HepG2 (cell line): ENCODE data around the gene SEMA7A. TPM values are rescaled to one million over a fixed set of nuclear protein-coding genes. Genes with fewer than 3 reads are reported as not detected.

Source experiments
- ATAC-seq: fragments of 200-7000 bp; cut with Tn5 transposase; 3 replicates; pipeline ENCODE4 v1.9.1; 2020; ENCODE audit warnings: mild to moderate bottlenecking, moderate library complexity
- BruUV-seq: library from RNA; stranded (reverse); fragments of 400-500 nt; replicated peaks from 2 replicates; lab custom pipeline; 2021; lab: Mats Ljungman, UMichigan
- CTCF ChIA-PET: fragments of 300-600 bp; formaldehyde crosslinking; extraction: SDS; loops from one replicate; lab custom pipeline; 2021; ENCODE audit warnings: low total read pairs, inconsistent platforms, low intra/inter-chr PET ratio; lab: Yijun Ruan, JAX
- POLR2A ChIA-PET: fragments of 350-600 bp; sonication (Branson Sonifier 250); formaldehyde crosslinking; loops from one replicate; lab custom pipeline; 2020; ENCODE audit warnings: antibody characterized with exemption, inconsistent platforms; lab: Yijun Ruan, JAX
- DNase-seq: peaks from one replicate; pipeline ENCODE4 v3.0.0-alpha.2; 2015; ENCODE audit warnings: low spot score
- FAIRE-seq: peaks from 3 replicates; lab custom pipeline; 2011; peaks lifted over from hg19 to GRCh38; lab: Jason Lieb, UNC
- H2AFZ ChIP-seq: one replicate; pipeline ENCODE4 v1.6.1; 2011; ENCODE audit warnings: low read length, inconsistent platforms
- H3K27ac ChIP-seq: fragments of 300-600 bp; 3 replicates; pipeline ENCODE4 v1.8.0; 2011; ENCODE audit warnings: mixed run types, mild to moderate bottlenecking, mixed read lengths, low read length, inconsistent platforms; ENCODE audit not compliant: insufficient read depth; ENCODE audit errors: extremely low read length
- H3K27me3 ChIP-seq, 2 experiments: fragments of 200-600 bp in 1 of 2; 2 replicates in 1 of 2; 3 replicates in 1 of 2; pipeline versions ENCODE4 v1.6.0 to v1.8.0; 2011; ENCODE audit warnings: low read length in 2 of 2, mild to moderate bottlenecking in 2 of 2, moderate library complexity in 2 of 2, inconsistent platforms in 1 of 2; ENCODE audit not compliant: insufficient read depth in 2 of 2, control insufficient read depth in 1 of 2
- H3K36me3 ChIP-seq, 2 experiments: fragments of 200-600 bp in 1 of 2; replicated peaks in 1 of 2; 2 replicates in 1 of 2; 3 replicates in 1 of 2; pipeline versions ENCODE4 v1.5.1 to v1.8.0; 2011; ENCODE audit warnings: low read length in 2 of 2, inconsistent platforms in 1 of 2; ENCODE audit not compliant: insufficient read depth in 2 of 2, control insufficient read depth in 1 of 2
- H3K4me1 ChIP-seq: 2 replicates; pipeline ENCODE4 v1.5.1; 2012; ENCODE audit warnings: low read length, inconsistent platforms; ENCODE audit not compliant: insufficient read depth
- H3K4me2 ChIP-seq: 2 replicates; pipeline ENCODE4 v1.6.0; 2011; ENCODE audit warnings: low read depth, low read length, inconsistent platforms
- H3K4me3 ChIP-seq, 3 experiments: fragments of 200-600 bp in 1 of 3; sonication (generic), shearing (Covaris generic) in 1 of 3; replicated peaks in 1 of 3; 2 replicates each; pipeline ENCODE4 v1.5.1; 2011 to 2016; ENCODE audit warnings: low read length in 3 of 3, inconsistent platforms in 2 of 3, low read depth in 2 of 3, mild to moderate bottlenecking in 2 of 3, control low read depth in 1 of 3, mixed read lengths in 1 of 3; ENCODE audit not compliant: insufficient read depth in 1 of 3
- H3K79me2 ChIP-seq: one replicate; pipeline ENCODE4 v1.6.1; 2011; ENCODE audit warnings: low read length, inconsistent platforms; ENCODE audit not compliant: insufficient read depth
- H3K9ac ChIP-seq: 2 replicates; pipeline ENCODE4 v1.6.0; 2011; ENCODE audit warnings: mild to moderate bottlenecking, low read depth, low read length, inconsistent platforms; ENCODE audit not compliant: insufficient read depth
- H3K9me3 ChIP-seq: 2 replicates; pipeline ENCODE4 v1.5.1; 2012; ENCODE audit warnings: mild to moderate bottlenecking, low read length
- H4K20me1 ChIP-seq: 2 replicates; pipeline ENCODE4 v1.6.0; 2011; ENCODE audit warnings: inconsistent platforms, mild to moderate bottlenecking, low read length, moderate library complexity; ENCODE audit not compliant: insufficient read depth
- ARNT2 ChIP-seq: sonication (generic); formaldehyde crosslinking; IDR thresholded peaks from 2 replicates; pipeline ENCODE4 v1.8.0; 2022; ENCODE audit warnings: mild to moderate bottlenecking, low read depth, missing genetic modification reagents, moderate library complexity
- ARNTL ChIP-seq: sonication (generic); formaldehyde crosslinking; IDR thresholded peaks from 2 replicates; pipeline ENCODE4 v1.4.0; 2020; ENCODE audit warnings: mild to moderate bottlenecking, missing genetic modification reagents
- CEBPG ChIP-seq: IDR thresholded peaks from 2 replicates; pipeline ENCODE4 v1.6.1; 2016
- DR1 ChIP-seq: sonication (generic); formaldehyde crosslinking; IDR thresholded peaks from 2 replicates; pipeline ENCODE4 v1.8.0; 2021; ENCODE audit warnings: mild to moderate bottlenecking, missing genetic modification reagents, inconsistent platforms
- IKZF5 ChIP-seq: IDR thresholded peaks from 2 replicates; pipeline ENCODE4 v1.6.1; 2018; ENCODE audit warnings: missing genetic modification reagents, mild to moderate bottlenecking, missing compliant biosample characterization
- KDM3A ChIP-seq: IDR thresholded peaks from 2 replicates; pipeline ENCODE4 v1.6.1; 2018; ENCODE audit warnings: low read depth, missing compliant biosample characterization
- MED1 ChIP-seq: sonication (generic); formaldehyde crosslinking; IDR thresholded peaks from 2 replicates; pipeline ENCODE4 v1.4.0; 2020; ENCODE audit warnings: missing genetic modification reagents
- TCF7 ChIP-seq: sonication (generic); IDR thresholded peaks from 2 replicates; pipeline ENCODE4 v1.6.1; 2016; ENCODE audit warnings: antibody characterized with exemption, low read depth
- ZNF136 ChIP-seq: sonication (generic); formaldehyde crosslinking; IDR thresholded peaks from 2 replicates; pipeline ENCODE4 v1.8.1; 2022; ENCODE audit warnings: low read depth, mild to moderate bottlenecking, moderate library complexity, missing genetic modification reagents
- ZNF296 ChIP-seq: sonication (generic); formaldehyde crosslinking; conservative IDR thresholded peaks from 2 replicates; pipeline ENCODE4 v1.5.0; 2020; ENCODE audit warnings: mild to moderate bottlenecking, missing genetic modification reagents
- ZXDC ChIP-seq: sonication (generic); formaldehyde crosslinking; IDR thresholded peaks from 2 replicates; pipeline ENCODE4 v1.5.0; 2020; ENCODE audit warnings: mild to moderate bottlenecking, missing genetic modification reagents
- WGBS: methylation state at CpG from one replicate; pipeline ENCODE4 v1.1.6; 2017; ENCODE audit warnings: low lambda C conversion rate; 5-methylcytosine and 5-hydroxymethylcytosine counted together
- in situ Hi-C: cut with HindIII; loops from 2 replicates; pipeline ENCODE4 v1.10.0; 2017; ENCODE audit warnings: low pct_unique_long_range_greater_than_20kb; ENCODE audit not compliant: extremely low pct_ligation_motif_present
- intact Hi-C: fragments of 100-400 bp; cut with micrococcal nuclease; formaldehyde crosslinking; loops from one replicate; pipeline ENCODE4 v1.10.0; 2022; ENCODE audit not compliant: unreplicated experiment
- polyA plus RNA-seq, 8 experiments: library from polyadenylated mRNA; depleted of rRNA in 3 of 8; stranded (reverse) in 7 of 8; unstranded in 1 of 8; fragments of >200 nt; fragmentation: Illumina TruSeq in 4 of 8; extraction: Trizol in 4 of 8; gene quantifications; 2 replicates each; pipeline versions ENCODE4 v1.2.1 to v1.2.3, GENCODE V29; 2011 to 2016; ENCODE audit warnings: low read depth in 4 of 8, missing spikeins in 1 of 8, mixed read lengths in 1 of 8; ENCODE audit not compliant: insufficient read depth in 1 of 8
- total RNA-seq, 5 experiments: library from RNA; depleted of rRNA; stranded (reverse); fragments of >200 nt; fragmentation: Illumina TruSeq; extraction: Trizol; gene quantifications; 2 replicates each; pipeline ENCODE4 v1.2.3, GENCODE V29; 2016; ENCODE audit warnings: low read depth in 1 of 5

SEMA7A gene
- total and polyA plus RNA-seq, 2 of the 13 experiments (the other 11 are each of a cell fraction or from before 2014, with no cell fraction given) = 9.0 to 15.8 TPM

GRCh38 chr15:74380361-74381189 is 53.2 kb downstream of the SEMA7A start:
- WGBS = 25% methylated on average over 12 of the region's 12 CpGs
- H3K27me3 ChIP-seq = peaks cover 0 to 24% of the 10 kb centered on the region in 2 experiments; a peak in 3 of 5 replicates
- H3K79me2 ChIP-seq = no peaks in the 10 kb centered on the region
- CTCF ChIA-PET = interaction anchor here (2.6 to 3.5 kb wide), 2 partner anchors 59 to 109 kb away, joined by 27 to 77 read pairs; no protein-coding TSS in a partner anchor
- no TSS peak for BruUV-seq
- POLR2A ChIA-PET = interaction anchor here (0.6 kb wide), 2 partner anchors 18 to 88 kb away, joined by 3 read pairs; no protein-coding TSS in a partner anchor
- in situ Hi-C loops = loop anchor here (5.0 kb wide), 1 partner anchor 107 kb away; no protein-coding TSS in a partner anchor
- no peak overlapping the region for H3K4me2 ChIP-seq
- DNase-seq (no peak), ATAC-seq (no peak), FAIRE-seq (no peak)
- intact Hi-C loops = no loop called here
- H3K36me3 ChIP-seq = no peaks in the 10 kb centered on the region
- no peak overlapping the region for H2AFZ ChIP-seq
- H3K4me3 ChIP-seq = no peak overlapping the region
- H3K27ac ChIP-seq = no peak overlapping the region
- H4K20me1 ChIP-seq = no peaks in the 10 kb centered on the region
- TF ChIP-seq ZXDC (CRISPR knock-in tag) = no peak
- no peak for TF ChIP-seq ZNF296 (CRISPR knock-in tag)
- no peak for TF ChIP-seq DR1 (CRISPR knock-in tag)
- no peak for TF ChIP-seq ARNTL (CRISPR knock-in tag)
- TF ChIP-seq KDM3A (CRISPR knock-in tag) = no peak
- no peak for TF ChIP-seq MED1 (CRISPR knock-in tag)
- TF ChIP-seq TCF7 = no peak
- TF ChIP-seq ARNT2 (CRISPR knock-in tag) = no peak
- no peak for TF ChIP-seq ZNF136 (CRISPR knock-in tag)
- TF ChIP-seq IKZF5 (CRISPR knock-in tag) = no peak
- no peak for TF ChIP-seq CEBPG (CRISPR knock-in tag)
- peaks cover 57% of the 10 kb centered on the region for H3K4me1 ChIP-seq
- no peaks in the 10 kb centered on the region for H3K9me3 ChIP-seq
- no peak overlapping the region for H3K9ac ChIP-seq
